ENCODE measurements around the gene GDF10.

DNA sequence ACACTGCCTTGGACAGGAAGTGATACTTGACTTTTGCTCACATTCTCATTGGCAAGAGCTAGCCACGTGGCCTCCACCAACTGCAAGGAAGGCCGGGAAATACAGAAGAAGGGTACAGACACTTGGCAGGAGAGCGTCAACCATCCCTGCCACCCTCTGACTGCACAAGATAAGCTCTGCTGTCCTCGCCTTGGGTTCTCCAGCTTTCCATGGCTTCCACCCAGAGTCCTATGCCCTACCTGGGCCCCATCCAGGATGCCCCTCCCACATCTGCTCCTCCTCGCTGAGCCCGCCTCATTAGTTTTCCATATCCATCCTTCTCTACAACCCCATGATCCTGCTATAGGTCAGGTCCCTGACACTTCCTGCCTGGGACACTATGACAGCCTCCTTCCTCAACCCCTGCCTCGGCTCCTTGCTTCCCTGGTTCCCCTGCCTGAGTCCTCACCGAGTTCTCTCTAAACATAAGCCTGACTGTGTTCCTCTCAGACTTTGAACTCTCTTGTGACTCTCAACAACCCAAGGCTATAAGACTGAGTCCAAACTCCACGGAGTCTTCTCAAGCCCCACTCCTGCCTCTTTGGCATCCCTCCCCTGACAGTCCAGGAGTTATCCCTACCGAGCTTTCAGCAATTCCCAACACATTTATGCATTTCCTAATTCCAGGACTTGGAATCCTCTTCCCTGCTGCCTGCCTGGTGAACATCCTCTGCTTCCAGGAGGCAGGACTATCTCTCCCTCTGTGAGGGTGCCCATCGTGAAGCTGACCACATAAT lies 23.2 kb upstream of the GDF10 start:
- TF ChIP-seq RBBP5 (conservative IDR thresholded peaks at IDR 0.05) (no peak), YY1 (IDR thresholded peaks at IDR 0.05; ENCODE audit: low read depth, low read length) (no peak), BHLHE40 (IDR thresholded peaks at IDR 0.05; ENCODE audit: borderline replicate concordance in 1 of 2, low read depth in 2 of 2, low read length in 1 of 2) (no peak)
